Sigmoid colon (tissue), 7 donors: Measurements from ENCODE around the gene PRICKLE1. TPM values are rescaled to one million over a fixed set of nuclear protein-coding genes. Genes with fewer than 3 reads are reported as not detected.

Source experiments
- DNase-seq: peaks from one replicate; pipeline ENCODE4 v3.0.0-alpha.2; 2019
- H3K27ac ChIP-seq, 4 donors: fragments of 200-600 bp; sonication (generic); one replicate each; pipeline ENCODE4 v1.5.1; 2016 to 2019; ENCODE audit warnings: mild to moderate bottlenecking in 1 of 4
- H3K27me3 ChIP-seq, 3 donors: fragments of 200-600 bp; sonication (generic); one replicate each; pipeline ENCODE4 v1.5.1; 2019; ENCODE audit warnings: mild to moderate bottlenecking in 1 of 3
- H3K36me3 ChIP-seq, 4 donors: fragments of 200-600 bp; sonication (generic); one replicate each; pipeline ENCODE4 v1.5.1; 2016 to 2019
- H3K4me1 ChIP-seq, 4 donors: fragments of 200-600 bp; sonication (generic); one replicate each; pipeline ENCODE4 v1.5.1; 2017 to 2019
- H3K4me3 ChIP-seq, 4 donors: fragments of 200-600 bp; sonication (generic); one replicate each; pipeline ENCODE4 v1.5.1; 2017 to 2019; ENCODE audit warnings: mild to moderate bottlenecking in 2 of 4, moderate library complexity in 1 of 4
- H3K9me3 ChIP-seq, 4 donors: fragments of 200-600 bp in 3 of 4; sonication (generic) in 3 of 4; one replicate each; pipeline versions ENCODE4 v1.5.1 to v1.6.1; 2013 to 2019
- CTCF ChIP-seq, 4 experiments: fragments of 450-650 bp in 3 of 4; fragments of 200-600 bp in 1 of 4; IDR thresholded peaks; one replicate each; pipeline ENCODE4 v1.5.1; 2016 to 2019; ENCODE audit warnings: antibody characterized with exemption in 4 of 4, mild to moderate bottlenecking in 3 of 4, moderate library complexity in 2 of 4
- EP300 ChIP-seq, 4 donors: sonication (generic); formaldehyde crosslinking; IDR thresholded peaks; one replicate each; pipeline ENCODE4 v1.6.1; 2017; ENCODE audit warnings: antibody characterized with exemption in 4 of 4
- POLR2A ChIP-seq, 2 donors: fragments of 450-650 bp; IDR thresholded peaks; one replicate each; pipeline ENCODE4 v1.6.1; 2016; ENCODE audit warnings: antibody characterized with exemption in 2 of 2, mild to moderate bottlenecking in 2 of 2, moderate library complexity in 2 of 2
- POLR2AphosphoS5 ChIP-seq, 4 donors: sonication (generic); formaldehyde crosslinking; IDR thresholded peaks; one replicate each; pipeline ENCODE4 v1.6.1; 2017; ENCODE audit warnings: antibody characterized with exemption in 4 of 4
- WGBS, 2 donors: extraction: QIAGEN DNeasy Blood & Tissue Kit; methylation state at CpG; one replicate each; pipeline ENCODE4 v1.1.7; 2013; 5-methylcytosine and 5-hydroxymethylcytosine counted together
- intact Hi-C: fragments of 100-400 bp; cut with DNase I; formaldehyde crosslinking; loops from one replicate; pipeline ENCODE4 v1.15.1; 2023
- polyA plus RNA-seq, 3 donors: library from polyadenylated mRNA; stranded (reverse); fragments of 200-250 nt; gene quantifications; one replicate each; pipeline ENCODE4 v1.2.3, GENCODE V29; 2013
- total RNA-seq, 4 donors: library from RNA; depleted of rRNA; stranded (reverse); fragments of >200 nt; gene quantifications; one replicate each; pipeline ENCODE4 v1.1.0, GENCODE V29; 2016
- donor health status: healthy with polysubstance abuse.
- donor health status: Bipolar disorder and iron deficiency.
- donor health status: healthy.

PRICKLE1 gene
- total and polyA plus RNA-seq, 7 donors = 0.46 to 12.4 (median 7.8) TPM

- H3K9me3 ChIP-seq = no peaks in the 10 kb centered on the region
- no peak for DNase-seq
- no peaks in the 10 kb centered on the region for H3K36me3 ChIP-seq
- TF ChIP-seq CTCF (IDR thresholded peaks at IDR 0.05) = no peak
- TF ChIP-seq POLR2AphosphoS5 (IDR thresholded peaks at IDR 0.05) = no peak
- TF ChIP-seq EP300 (IDR thresholded peaks at IDR 0.05) = no peak
- TF ChIP-seq POLR2A (IDR thresholded peaks at IDR 0.05) = no peak
- peaks cover 0 to 62% (median 52%) of the 10 kb centered on the region in 4 donors for H3K4me1 ChIP-seq
- peak overlapping the region; percentile 68 to 84 (median 77) for H3K27ac ChIP-seq
- intact Hi-C loops = loop anchor here (5.0 kb wide), 3 partner anchors 106 to 749 kb away; no protein-coding TSS in a partner anchor
- 19 to 61% methylated on average over 7 of the region's 7 CpGs for WGBS, 2 donors
- H3K27me3 ChIP-seq = no peaks in the 10 kb centered on the region
- peak overlapping the region; percentile 87 to 94 (median 90) for H3K4me3 ChIP-seq
Observed at GRCh38 chr12:42587601-42588523, 1.7 kb downstream of the PRICKLE1 start.

- Histone ChIP-seq H3K27me3 (no peaks in the 10 kb centered on the region), H3K4me3 (no peak overlapping the region), H3K4me1 (peaks cover 0 to 75% (median 57%) of the 10 kb centered on the region in 4 donors), H3K36me3 (no peaks in the 10 kb centered on the region), H3K27ac (peak overlapping the region in 2 of 4 donors; percentile 58 to 72), H3K9me3 (no peaks in the 10 kb centered on the region)
- 85 to 86% methylated on average over 1 of the region's 1 CpG for WGBS, 2 donors
- TF ChIP-seq POLR2AphosphoS5 (IDR thresholded peaks at IDR 0.05) = no peak
- no peak for TF ChIP-seq EP300 (IDR thresholded peaks at IDR 0.05)
- no peak for TF ChIP-seq POLR2A (IDR thresholded peaks at IDR 0.05)
- no peak for TF ChIP-seq CTCF (IDR thresholded peaks at IDR 0.05)
- intact Hi-C loops = loop anchor here (5.0 kb wide), 3 partner anchors 104 to 751 kb away; no protein-coding TSS in a partner anchor
- DNase-seq = no peak
Observed at GRCh38 chr12:42586268-42586667, 3.3 kb downstream of the PRICKLE1 start.

- 75 to 87% methylated on average over 5 of the region's 5 CpGs for WGBS, 2 donors
- TF ChIP-seq POLR2A (IDR thresholded peaks at IDR 0.05) (no peak), CTCF (IDR thresholded peaks at IDR 0.05) (no peak)
- DNase-seq = no peak
Observed at GRCh38 chr12:42585841-42586216, 3.7 kb downstream of the PRICKLE1 start.

GRCh38 chr12:42585154-42585840 is 4.2 kb downstream of the PRICKLE1 start:
- TF ChIP-seq POLR2A (IDR thresholded peaks at IDR 0.05) = no peak
- no peak for TF ChIP-seq EP300 (IDR thresholded peaks at IDR 0.05)
- TF ChIP-seq POLR2AphosphoS5 (IDR thresholded peaks at IDR 0.05) = no peak
- no peak for TF ChIP-seq CTCF (IDR thresholded peaks at IDR 0.05)
- intact Hi-C loops = loop anchor here (5.0 kb wide), 3 partner anchors 103 to 752 kb away; no protein-coding TSS in a partner anchor
- peak overlapping the region in 1 of 4 donors; percentile 14 for H3K4me3 ChIP-seq

More at GRCh38 chr12:42585841-42586216, 3.7 kb downstream of the PRICKLE1 start:
- Histone ChIP-seq H3K27ac (peak overlapping the region; percentile 23 to 72 (median 47)), H3K4me3 (no peak overlapping the region), H3K4me1 (peaks cover 0 to 75% (median 57%) of the 10 kb centered on the region in 4 donors), H3K36me3 (no peaks in the 10 kb centered on the region), H3K27me3 (no peaks in the 10 kb centered on the region), H3K9me3 (no peaks in the 10 kb centered on the region)
- intact Hi-C loops = loop anchor here (5.0 kb wide), 3 partner anchors 104 to 751 kb away; no protein-coding TSS in a partner anchor

More at GRCh38 chr12:42585154-42585840, 4.2 kb downstream of the PRICKLE1 start:
- H3K9me3 ChIP-seq = no peaks in the 10 kb centered on the region
- no peak for DNase-seq
- peak overlapping the region; percentile 23 to 72 (median 47) for H3K27ac ChIP-seq
- peaks cover 0 to 74% (median 55%) of the 10 kb centered on the region in 4 donors for H3K4me1 ChIP-seq
- 50 to 74% methylated on average over 4 of the region's 4 CpGs for WGBS, 2 donors
- H3K36me3 ChIP-seq = no peaks in the 10 kb centered on the region
- H3K27me3 ChIP-seq = no peaks in the 10 kb centered on the region
